ENCODE measurements around the gene NABP1.

DNA sequence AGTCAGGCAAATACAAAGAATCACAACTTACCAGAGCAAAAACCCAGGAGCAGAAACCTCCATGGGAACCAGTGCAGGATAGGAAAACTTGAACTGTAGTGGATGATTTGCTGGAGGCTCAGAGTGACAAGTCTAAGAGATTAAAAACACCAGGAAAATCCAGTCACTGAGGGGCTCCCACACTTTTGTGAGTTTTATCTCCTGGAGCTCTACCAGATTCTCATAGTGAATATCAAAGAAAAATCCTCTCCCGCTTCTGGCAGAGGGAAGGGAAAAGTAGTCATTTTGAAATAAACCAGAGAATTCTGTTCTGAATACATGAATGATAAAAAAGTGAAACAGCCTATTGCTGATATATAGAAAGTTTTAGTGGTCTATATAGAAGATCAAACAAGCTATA is 23.1 kb downstream of the NABP1 start:
- TF ChIP-seq, protein P1, sequence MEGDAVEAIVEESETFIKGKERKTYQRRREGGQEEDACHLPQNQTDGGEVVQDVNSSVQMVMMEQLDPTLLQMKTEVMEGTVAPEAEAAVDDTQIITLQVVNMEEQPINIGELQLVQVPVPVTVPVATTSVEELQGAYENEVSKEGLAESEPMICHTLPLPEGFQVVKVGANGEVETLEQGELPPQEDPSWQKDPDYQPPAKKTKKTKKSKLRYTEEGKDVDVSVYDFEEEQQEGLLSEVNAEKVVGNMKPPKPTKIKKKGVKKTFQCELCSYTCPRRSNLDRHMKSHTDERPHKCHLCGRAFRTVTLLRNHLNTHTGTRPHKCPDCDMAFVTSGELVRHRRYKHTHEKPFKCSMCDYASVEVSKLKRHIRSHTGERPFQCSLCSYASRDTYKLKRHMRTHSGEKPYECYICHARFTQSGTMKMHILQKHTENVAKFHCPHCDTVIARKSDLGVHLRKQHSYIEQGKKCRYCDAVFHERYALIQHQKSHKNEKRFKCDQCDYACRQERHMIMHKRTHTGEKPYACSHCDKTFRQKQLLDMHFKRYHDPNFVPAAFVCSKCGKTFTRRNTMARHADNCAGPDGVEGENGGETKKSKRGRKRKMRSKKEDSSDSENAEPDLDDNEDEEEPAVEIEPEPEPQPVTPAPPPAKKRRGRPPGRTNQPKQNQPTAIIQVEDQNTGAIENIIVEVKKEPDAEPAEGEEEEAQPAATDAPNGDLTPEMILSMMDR (IDR thresholded peaks at IDR 0.05) = no peak
- no peak for TF ChIP-seq POLR2AphosphoS5 (IDR thresholded peaks at IDR 0.05; ENCODE audit: low read depth, low read length)
- TF ChIP-seq TCF7L2 (IDR thresholded peaks at IDR 0.05; ENCODE audit: low read depth, low read length) = no peak
